Diencephalon (tissue), 1 donor: ENCODE results near the gene COPZ1. TPM values are rescaled to one million over a fixed set of nuclear protein-coding genes. Genes with fewer than 3 reads are reported as not detected.
A peak's percentile ranks its signal among the peaks of the same experiment; 100 is the strongest.

Source experiments
- small RNA-seq: library from RNA; depleted of rRNA; stranded (forward); fragments of <200 nt; gene quantifications from one replicate; pipeline ENCODE3, GENCODE V24; 2014
- total RNA-seq: library from RNA; depleted of rRNA; stranded (reverse); fragments of >200 nt; gene quantifications from one replicate; pipeline ENCODE4 v1.2.3, GENCODE V29; 2014

Gene COPZ1, protein sequence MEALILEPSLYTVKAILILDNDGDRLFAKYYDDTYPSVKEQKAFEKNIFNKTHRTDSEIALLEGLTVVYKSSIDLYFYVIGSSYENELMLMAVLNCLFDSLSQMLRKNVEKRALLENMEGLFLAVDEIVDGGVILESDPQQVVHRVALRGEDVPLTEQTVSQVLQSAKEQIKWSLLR
- total RNA-seq = 67.1 TPM

DNA sequence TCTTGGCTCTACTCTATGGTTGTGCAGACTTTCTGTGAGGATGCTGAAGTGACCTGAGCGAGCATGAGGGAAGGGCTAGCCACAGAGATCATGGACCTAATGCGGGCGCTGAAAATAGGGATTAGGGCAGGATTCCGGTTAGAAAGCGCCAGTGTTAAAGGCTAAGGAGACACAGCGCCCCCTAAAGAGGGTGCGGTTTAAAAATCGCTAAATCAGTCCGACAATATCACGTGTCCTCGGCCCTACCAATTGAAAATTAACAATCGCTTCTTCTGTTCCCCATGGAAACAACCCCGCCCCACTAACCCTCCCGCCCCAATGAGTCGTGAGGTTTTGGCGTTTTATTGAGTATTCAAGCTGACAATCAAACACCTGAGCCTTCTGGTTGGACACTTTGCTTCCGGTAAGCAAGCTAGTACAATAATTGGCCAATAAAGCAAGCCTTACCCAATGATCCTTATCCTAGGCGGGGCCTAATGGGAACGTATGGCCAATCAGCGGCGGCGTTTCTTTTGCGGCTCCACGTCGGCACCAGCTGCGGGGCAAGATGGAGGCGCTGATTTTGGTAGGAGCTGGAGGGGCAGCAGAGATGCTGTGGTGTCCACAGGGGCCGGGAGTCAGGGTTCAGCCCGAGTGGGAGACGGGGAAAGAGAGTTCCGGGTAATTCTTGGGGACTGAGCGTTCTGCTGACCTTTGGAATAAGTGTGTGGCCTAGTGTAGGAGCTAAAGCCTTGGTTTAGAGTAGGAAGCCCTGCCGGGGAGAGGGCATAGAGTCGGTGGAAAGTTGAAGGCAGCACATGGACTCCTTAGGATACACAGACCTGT lies at the start of gene COPZ1:
COPZ1 (plus strand) TSS at position 515 of the 825 bp plus-strand sequence; CDS start at position 548, 33 bp downstream.

DNA sequence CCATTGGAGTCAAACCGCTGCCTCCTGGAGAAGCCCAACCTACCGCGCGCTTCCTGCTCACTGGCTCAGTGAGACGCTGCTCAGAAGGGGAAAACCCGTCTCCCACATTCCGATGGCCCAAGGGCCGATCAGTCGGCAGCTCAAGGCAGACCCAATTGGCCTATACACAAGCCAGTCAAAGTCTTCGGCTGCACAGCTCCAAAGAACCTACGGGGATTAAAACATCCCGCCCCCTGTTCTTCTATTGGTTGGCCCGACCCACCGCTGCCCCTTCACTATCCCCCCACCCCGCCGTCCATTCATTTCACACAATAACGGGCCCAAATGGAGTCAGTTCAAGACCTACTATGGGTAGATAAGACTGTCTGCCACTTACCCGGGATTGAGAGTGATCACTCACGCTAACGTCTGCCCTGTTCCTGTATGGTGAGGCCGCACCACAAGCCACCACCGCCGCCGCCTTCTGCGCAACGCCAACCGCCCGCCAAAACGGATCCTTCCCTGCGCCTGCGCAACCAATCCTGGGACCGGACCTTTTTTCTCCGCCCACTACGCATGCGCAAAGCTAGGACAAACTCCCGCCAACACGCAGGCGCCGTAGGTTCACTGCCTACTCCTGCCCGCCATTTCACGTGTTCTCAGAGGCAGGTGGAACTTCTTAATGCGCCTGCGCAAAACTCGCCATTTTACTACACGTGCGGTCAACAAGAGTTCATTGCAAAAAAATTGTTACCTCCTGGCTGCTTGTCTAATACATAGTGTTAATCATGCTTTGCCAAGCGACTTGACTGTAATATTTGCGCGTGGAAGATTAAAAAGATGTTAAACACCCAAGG lies 45.1 kb upstream of the COPZ1 start, which contains the start of gene CBX5:
CBX5 (minus strand) TSS at position 491 of the 836 bp plus-strand sequence. CDS start 22,472 bp downstream, outside the sequence.

DNA sequence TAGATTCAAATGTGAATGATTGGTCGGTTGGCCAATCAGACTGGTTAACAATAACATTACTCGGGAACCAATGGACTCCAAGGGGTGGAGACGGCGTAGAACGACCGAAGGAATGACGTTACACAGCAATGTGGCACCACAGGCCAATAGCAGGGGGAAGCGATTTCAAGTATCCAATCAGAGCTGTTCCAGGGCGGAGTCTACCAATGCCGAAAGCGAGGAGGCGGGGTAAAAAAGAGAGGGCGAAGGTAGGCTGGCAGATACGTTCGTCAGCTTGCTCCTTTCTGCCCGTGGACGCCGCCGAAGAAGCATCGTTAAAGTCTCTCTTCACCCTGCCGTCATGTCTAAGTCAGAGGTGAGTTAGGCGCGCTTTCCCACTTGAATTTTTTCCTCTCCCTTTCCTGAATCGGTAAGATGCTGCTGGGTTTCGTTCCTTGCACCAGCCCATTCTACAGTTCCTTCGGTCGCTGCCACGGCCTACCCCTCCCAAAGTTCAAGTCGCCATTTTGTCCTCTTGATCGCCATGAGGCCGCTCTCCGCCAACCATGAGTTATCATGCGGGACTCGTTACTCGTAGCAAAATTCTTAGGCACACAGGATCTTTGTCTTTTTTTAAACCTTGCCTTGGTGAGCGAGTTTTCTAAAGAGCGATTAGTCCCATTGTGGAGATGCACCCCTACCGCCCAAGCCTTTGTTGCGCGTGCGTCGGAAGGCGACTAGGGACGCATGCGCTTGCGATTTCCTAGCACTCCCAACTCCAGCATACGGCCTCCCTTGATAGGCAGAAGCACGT lies 44.3 kb upstream of the COPZ1 start, which contains the start of gene HNRNPA1:
HNRNPA1 (plus strand) TSS at position 259 of the 793 bp plus-strand sequence; CDS start at position 341, 82 bp downstream.

DNA sequence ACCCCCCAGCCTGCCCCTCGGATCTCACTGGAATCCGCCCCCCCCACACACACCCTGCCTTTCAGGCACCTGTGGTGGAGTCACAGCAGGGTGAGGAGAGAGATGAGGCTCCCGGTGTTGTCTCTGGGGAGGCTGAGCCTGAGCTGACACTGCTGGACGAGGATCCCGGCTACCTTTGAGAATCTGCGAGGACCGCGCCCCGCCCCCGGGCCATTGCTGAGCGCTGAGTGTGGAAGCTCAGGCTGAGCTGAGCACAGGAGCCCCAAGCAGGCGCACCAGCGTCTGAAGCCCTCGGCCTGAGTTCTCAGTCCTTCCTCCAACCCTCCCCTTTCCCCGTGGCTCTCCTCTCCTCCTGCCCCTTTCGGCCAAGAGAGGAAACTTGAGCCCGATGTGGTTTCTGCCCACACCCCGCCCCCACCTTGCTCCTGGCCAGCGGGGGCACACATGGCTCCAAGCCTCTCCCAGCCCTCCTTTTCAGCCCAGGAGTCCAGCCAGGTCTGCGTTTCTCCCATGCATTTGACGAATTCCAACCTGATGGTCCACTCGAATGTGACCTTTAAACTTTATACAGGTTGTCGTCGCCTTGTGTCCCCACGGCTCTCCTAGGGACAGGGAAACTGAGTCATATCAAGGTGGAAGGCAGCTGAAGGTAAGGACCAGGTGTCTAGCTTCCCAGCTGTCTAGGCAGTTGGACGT lies 24.1 kb upstream of the COPZ1 start, which contains the start of gene NFE2:
NFE2 (minus strand) TSS at position 284 of the 696 bp plus-strand sequence. CDS start 5,767 bp downstream, outside the sequence.

DNA sequence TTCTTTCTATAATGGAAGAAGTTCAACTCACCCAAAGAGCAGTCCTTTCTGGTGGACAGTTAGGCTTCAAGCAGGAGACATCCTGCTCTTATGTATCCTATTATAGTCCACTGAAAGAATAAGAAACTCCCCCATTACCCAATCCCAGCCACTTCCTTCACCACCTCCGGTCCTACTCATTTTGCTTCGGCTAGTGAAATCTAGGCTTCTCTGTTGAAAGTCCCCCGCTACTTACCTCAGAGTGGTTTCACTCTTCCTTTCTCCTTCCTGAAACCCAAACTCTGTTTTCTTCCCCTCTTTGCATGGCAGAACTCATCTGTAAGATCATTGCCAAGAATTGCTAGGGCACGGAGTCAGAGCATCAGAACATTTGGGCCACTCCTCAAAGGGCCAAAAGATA lies 39.5 kb downstream of the COPZ1 start, which contains the start of gene GPR84:
GPR84 (minus strand) TSS at position 74 of the 400 bp plus-strand sequence. CDS start 635 bp downstream, outside the sequence.

DNA sequence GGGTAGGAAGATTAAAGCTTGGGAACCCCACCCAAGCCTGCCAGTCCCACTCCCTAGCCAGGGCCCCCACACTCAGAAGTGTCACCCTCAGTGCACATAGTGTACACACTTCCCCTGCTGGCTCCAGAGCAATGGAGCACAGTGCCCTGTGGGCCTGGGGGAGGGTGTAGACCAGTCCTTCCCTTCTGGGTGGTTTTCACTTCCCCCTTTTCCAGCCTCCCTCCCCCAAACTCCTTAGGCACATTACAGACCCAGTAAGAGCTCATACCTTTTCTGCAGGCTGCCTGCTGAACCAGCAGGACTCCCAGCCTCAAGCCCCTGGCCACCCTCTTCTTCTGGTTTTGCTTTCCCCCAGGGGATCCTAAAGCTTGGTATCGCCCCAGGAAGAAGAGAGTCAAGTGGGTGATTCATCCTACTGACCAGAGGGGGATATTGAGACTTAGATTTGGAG lies 59.7 kb downstream of the COPZ1 start, which contains the start of gene ZNF385A:
ZNF385A (minus strand) TSS at position 143 of the 451 bp plus-strand sequence. CDS start 219 bp downstream, outside the sequence.

Small RNAs within 50 kb of the gene (small RNA-seq; reads per million reads assigned to genes)
- gene MIR148B (284 reads per million, percentile 98 among the genes with 10 or more reads in this experiment), gene RN7SL744P (not detected), gene RNU6-950P (not detected)

Other genes starting within 250 kb of the COPZ1 start
- 32.8 TPM for gene SMUG1, start 136.1 kb upstream of the COPZ1 start, total RNA-seq
- gene CBX5, start 45.0 kb upstream of the COPZ1 start, total RNA-seq = 201 TPM
- 651 TPM for gene HNRNPA1, start 44.4 kb upstream of the COPZ1 start, total RNA-seq
- gene NFE2, start 24.1 kb upstream of the COPZ1 start, total RNA-seq = 1.8 TPM
- 0.23 TPM for gene GPR84, start 39.4 kb downstream of the COPZ1 start, total RNA-seq
- gene ZNF385A, start 59.6 kb downstream of the COPZ1 start, total RNA-seq = 3.7 TPM
- gene ITGA5, start 94.1 kb downstream of the COPZ1 start, total RNA-seq = 6.7 TPM
- gene GTSF1, start 148.5 kb downstream of the COPZ1 start, total RNA-seq = not detected
- gene NCKAP1L, start 172.6 kb downstream of the COPZ1 start, total RNA-seq = 10.4 TPM
- gene PDE1B, start 224.5 kb downstream of the COPZ1 start, total RNA-seq = 25.6 TPM